NCI-H146 treated with DMSO at 0.1 percent for 48 hours (cell line): ENCODE data around the gene TTI1.
"Not testable (repeated sequence)": the region's sequence is repeated elsewhere in the genome, so short reads cannot be mapped to it uniquely, and the experiment has no call there.

Experiments
- DNase-seq: peaks from one replicate; lab custom pipeline; 2025; ENCODE audit not compliant: unreplicated experiment; lab: John Stamatoyannopoulos, UW

TTI1 gene

GRCh38 chr20:38012332-38012731, 20.9 kb downstream of the TTI1 start:
- no peak for DNase-seq

- DNase-seq = no peak
Observed at GRCh38 chr20:38011696-38012095, 21.6 kb downstream of the TTI1 start.

GRCh38 chr20:38009416-38009815, 23.8 kb downstream of the TTI1 start:
- DNase-seq = not testable (repeated sequence)

- DNase-seq = no peak
Observed at GRCh38 chr20:38008233-38008944, 24.9 kb downstream of the TTI1 start.

GRCh38 chr20:38007526-38007925, 25.7 kb downstream of the TTI1 start:
- no peak for DNase-seq

GRCh38 chr20:38005903-38006302, 27.4 kb downstream of the TTI1 start:
- no peak for DNase-seq

- DNase-seq = no peak
Observed at GRCh38 chr20:38004416-38004815, 28.8 kb downstream of the TTI1 start.

GRCh38 chr20:38002422-38002821, 30.8 kb downstream of the TTI1 start:
- no peak for DNase-seq

GRCh38 chr20:38001981-38002380, 31.3 kb downstream of the TTI1 start:
- no peak for DNase-seq

GRCh38 chr20:38001173-38001875, 31.9 kb downstream of the TTI1 start:
- no peak for DNase-seq

GRCh38 chr20:38000293-38000692, 33.0 kb downstream of the TTI1 start:
- DNase-seq = no peak

GRCh38 chr20:37999526-38000263, 33.6 kb downstream of the TTI1 start:
- no peak for DNase-seq

- no peak for DNase-seq
Observed at GRCh38 chr20:37997516-37997915, 35.7 kb downstream of the TTI1 start.

GRCh38 chr20:37995856-37996605, 37.2 kb downstream of the TTI1 start:
- no peak for DNase-seq

GRCh38 chr20:37994512-37994911, 38.7 kb downstream of the TTI1 start:
- no peak for DNase-seq

- DNase-seq = peak; percentile 26
Observed at GRCh38 chr20:37992802-37993409, 40.4 kb downstream of the TTI1 start.

- DNase-seq = no peak
Observed at GRCh38 chr20:37991908-37992307, 41.3 kb downstream of the TTI1 start.

- DNase-seq = no peak
Observed at GRCh38 chr20:37991157-37991866, 41.9 kb downstream of the TTI1 start.

- no peak for DNase-seq
Observed at GRCh38 chr20:37990571-37991151, 42.6 kb downstream of the TTI1 start.
